Skin epidermis (tissue), 12 donors: ENCODE results near the gene PLCB2.

Experiments used
- H3K27ac ChIP-seq, 21 experiments: fragments of 200-600 bp; sonication (generic) in 11 of 21; one replicate each; pipeline ENCODE4 v1.5.0; 2020; ENCODE audit warnings: mild to moderate bottlenecking in 3 of 21, inconsistent platforms in 2 of 21, moderate library complexity in 2 of 21
- H3K4me3 ChIP-seq, 7 experiments: fragments of 200-600 bp; sonication (generic) in 2 of 7; one replicate each; pipeline ENCODE4 v1.5.0; 2020; ENCODE audit warnings: inconsistent platforms in 2 of 7, mild to moderate bottlenecking in 2 of 7, moderate library complexity in 1 of 7

PLCB2 gene

DNA sequence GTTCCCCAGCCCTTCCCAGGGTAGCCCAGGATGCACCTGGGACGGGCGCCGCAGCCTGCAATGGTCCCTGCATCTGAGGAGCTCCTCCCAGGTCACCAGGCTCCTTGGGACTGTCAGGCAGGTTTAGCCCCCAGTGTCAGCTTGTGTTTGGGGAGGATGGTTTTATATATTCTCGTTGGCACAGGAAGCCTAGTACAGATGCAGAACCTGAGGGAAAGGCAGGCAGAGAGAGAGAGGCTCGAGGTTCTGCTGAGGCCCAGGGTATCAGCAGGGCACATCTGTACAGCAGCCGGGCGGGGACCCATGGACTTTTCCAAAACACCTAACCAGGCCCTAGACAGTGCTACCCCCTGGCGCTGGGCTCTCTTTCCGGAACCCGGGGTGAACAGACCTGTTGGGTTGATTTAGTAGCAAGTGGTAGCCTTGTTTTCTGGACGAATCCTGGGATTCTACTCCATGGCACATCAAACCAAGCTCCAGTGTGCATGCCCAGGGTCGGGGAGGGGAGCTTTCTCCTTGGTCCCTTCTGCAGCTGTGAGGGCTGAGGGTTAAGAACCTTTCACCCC lies 60.2 kb downstream of the PLCB2 start:
- H3K4me3 ChIP-seq, result no peak overlapping the region
- no peak overlapping the region for H3K27ac ChIP-seq

DNA sequence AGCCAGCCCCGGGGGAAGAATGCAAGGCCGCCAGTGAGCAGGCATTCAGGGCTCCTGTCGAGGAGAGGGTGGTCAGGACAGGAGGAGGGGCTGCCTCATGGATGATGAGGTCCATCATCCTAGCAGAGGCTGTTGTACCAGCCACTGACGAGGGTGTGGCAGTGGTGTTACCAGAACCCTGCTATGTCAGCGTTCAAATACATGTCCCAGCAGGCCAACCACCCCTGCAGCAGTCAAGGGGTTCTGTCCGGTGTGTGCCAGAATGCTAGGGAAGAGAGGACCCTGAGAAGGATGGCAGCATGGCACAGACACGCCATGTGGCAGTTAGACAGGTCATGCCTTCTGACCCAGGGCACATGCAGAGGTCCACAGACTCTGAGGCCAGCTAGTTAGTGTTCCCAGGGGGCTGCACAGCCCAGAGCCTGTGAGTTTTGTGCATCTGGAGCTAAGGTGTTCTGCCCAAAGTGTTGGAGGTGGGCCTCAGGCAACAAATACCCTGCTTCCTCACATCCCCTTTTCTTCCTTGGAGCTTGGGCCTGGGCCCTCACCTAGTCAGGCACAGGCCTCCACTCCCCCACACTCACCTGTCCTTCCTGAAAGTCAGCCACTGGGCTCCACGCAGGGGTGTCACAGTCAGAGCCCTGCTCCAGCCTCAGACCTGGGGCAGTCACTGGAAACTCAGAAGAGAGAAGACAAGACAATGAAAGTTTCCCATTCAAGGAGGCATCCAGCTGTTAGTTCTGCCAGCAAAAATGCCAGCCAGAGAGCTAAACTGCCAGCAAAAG lies 61.0 kb downstream of the PLCB2 start:
- no peak overlapping the region for H3K4me3 ChIP-seq
- peak overlapping the region in 1 of 21 experiments; percentile 29 for H3K27ac ChIP-seq

DNA sequence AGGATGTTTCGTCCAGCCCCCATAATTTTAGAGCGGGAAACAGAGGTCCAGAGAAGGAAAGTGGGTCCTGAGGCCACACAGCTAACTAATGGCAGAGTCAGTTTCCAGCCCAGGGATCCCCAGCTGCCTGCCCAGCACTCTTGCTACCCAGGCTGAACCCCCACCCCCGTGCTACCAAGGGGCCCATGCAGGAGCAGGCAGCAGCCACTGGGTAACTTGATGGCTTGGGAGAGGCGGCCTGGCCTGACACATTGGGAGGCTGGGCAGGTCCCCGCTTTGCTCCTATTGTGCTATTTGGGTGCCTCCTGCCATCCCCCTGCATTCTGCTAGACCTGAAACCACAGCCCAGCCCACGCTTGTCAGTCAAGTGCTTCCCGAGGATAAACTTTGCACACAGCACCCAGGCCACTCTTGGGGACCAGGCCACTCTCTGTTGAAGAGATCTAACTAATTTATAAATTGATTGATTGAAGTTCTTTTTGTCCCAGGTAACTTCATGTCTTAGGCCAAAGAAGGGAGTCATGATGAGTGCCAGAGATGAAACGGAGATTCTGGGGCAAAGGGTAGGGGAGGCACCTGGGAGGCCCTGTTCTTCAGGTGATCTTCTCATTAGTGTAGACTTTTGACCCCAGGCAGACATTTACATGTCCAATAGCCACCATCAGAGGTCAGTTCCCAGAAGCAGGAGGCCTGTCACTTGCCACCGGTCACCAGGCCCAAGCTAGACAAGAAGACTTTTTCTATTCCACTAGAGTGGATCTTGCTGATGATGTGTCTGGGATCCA lies 61.9 kb downstream of the PLCB2 start:
- H3K4me3 ChIP-seq, result no peak overlapping the region
- H3K27ac ChIP-seq, result peak overlapping the region in 3 of 21 experiments; percentile 18 to 50 (median 29)

DNA sequence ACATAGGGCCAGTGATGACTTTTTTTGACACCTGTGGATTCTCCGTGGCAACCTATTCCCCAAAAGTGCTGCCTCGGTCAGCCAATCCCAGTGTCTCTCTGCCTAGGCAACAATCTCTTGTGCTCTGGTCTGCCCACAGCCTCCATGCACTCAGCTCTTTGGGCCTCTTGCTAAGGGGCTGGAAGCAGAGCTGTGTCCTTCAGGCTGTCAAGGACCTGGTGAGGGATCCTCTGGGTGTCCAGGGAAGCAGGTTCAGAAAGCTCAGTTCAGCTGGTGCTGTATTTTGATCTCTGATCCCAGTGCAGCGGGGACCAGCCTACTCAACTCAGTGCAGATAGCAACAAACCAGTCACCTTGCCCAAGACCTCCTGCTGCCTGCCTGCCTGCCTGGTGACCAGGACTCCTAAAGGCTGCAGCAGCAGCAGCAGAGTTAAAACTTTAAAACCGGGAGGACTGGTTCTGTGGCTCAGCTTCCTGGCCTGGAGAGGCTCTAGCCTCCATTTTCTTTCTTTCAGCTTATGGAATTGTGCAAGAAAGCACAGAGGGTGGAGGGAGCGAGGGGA lies 62.7 kb downstream of the PLCB2 start:
- Histone ChIP-seq H3K27ac (peak overlapping the region in 10 of 21 experiments; percentile 23 to 51 (median 35)), H3K4me3 (no peak overlapping the region)

DNA sequence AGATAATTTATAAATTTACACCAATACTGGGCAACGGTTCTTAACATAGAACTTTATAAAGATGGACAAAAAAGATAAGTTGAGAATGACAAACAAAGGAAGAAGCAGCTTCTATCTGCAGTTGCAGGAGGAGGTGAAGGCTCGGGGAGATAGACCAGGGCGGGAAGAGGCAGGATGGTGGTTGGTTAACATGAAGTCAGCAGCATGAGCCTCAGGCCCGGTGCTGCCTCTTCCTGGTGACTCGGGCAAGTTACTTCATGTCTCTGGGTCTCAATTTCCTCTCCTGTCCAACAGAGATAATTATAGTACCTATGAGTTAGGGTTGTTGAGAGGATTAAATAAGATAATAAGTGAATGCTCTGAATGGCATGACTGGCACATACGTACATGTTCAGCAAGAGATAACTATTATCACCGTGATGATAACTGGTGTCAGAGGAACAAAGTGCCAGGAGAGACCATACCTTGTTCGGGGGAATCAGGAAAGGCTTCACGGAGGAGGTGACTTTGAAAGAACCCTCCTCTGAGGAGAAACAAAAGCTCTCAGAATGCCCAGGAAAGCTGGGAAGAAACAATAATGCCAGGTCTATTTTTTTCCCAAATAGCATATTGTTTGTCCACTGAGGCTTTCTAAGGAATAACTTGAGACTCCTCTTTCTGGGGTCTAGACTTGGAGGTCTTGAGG lies 64.5 kb downstream of the PLCB2 start:
- Histone ChIP-seq H3K4me3 (no peak overlapping the region), H3K27ac (peak overlapping the region in 3 of 21 experiments; percentile 11 to 23 (median 14))

DNA sequence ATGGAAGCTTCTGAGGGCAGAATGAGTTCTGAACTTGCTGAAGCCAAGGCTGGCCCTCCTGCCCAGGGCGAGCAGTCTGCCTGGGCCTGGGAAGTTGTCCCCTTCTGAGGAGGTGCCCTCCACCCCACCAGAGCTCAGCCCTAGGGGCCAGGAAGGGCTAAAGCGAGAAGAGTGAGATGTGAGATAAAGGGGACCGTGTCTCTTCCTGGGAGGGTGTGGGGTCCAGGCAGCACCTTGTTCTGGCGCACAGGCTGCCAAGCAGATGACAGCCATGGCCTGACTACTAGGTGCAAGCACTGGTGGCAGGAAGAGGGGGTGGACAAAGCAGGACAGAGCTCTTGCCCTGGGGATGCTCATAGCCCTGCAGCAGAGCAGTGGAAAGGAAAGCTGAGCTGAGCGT lies 65.1 kb downstream of the PLCB2 start:
- Histone ChIP-seq H3K4me3 (no peak overlapping the region), H3K27ac (peak overlapping the region in 2 of 21 experiments; percentile 8 to 30)

DNA sequence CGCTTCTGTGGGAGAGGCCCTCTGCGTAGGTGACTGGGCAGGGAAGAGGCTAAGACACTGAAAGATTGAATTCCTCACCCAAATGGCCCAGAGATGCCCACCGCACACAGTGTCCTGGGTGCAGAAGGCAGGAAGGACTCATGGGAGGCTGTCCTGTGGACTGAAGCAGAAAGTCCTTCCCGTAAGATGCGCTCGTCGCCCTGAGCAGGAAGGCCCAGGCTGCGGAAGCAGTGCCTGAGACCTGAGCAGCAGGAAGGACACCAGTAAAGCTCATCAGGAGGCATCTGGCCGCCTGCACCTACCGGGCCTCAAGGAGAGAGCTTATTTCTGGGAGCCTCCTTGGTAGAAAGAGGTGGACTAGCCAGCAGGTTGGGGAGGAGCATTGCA lies 65.5 kb downstream of the PLCB2 start:
- Histone ChIP-seq H3K27ac (peak overlapping the region in 4 of 21 experiments; percentile 8 to 76 (median 22)), H3K4me3 (no peak overlapping the region)

DNA sequence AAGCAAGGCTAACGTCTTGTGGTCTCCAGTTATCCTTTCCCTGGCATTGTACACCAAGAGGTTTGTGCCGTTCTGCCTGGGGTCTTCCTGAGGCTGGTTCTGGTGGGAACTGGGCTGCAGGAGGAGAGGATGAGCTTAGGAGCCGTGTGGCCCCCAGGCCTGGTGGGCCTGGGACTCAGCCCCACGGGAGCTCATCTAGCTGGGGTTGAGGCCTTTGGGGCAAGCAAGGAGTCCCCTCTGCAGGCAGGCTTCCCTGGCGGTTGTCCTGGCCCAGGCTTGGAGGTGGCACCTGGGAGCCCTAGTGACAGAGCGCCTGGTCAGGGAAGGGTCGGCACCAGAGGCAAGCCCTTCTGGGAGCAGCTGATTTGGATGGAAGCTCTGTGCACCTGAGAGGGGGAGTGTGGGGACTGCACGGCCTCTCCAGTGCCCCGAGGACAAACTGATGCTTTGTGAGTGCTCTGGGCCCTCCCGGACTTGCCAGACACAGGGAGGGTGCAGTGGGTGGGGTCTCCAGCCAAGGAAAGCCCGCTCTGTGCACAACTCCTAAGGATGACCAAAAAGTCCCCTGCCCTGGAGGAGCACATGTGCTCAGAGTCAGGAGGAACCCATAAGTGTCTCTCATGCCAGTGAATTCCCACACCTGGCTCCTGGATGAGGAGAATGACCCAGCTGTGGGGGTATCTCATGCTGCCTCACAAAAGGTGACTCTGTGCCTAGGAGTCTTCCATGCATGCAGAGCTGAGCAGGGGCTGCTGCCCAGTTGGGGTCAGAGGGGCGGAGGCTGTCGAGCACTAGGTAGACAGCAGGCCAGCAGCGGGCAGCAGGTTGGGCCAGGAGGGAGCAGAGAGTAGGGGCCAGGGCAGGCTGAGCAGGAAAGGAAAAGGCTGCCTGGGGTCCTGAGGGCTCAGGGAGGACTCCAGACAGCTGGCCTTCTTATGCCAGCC lies 66.2 kb downstream of the PLCB2 start:
- peak overlapping the region in 9 of 21 experiments; percentile 70 to 88 (median 81) for H3K27ac ChIP-seq
- peak overlapping the region in 5 of 7 experiments; percentile 12 to 44 (median 28) for H3K4me3 ChIP-seq

DNA sequence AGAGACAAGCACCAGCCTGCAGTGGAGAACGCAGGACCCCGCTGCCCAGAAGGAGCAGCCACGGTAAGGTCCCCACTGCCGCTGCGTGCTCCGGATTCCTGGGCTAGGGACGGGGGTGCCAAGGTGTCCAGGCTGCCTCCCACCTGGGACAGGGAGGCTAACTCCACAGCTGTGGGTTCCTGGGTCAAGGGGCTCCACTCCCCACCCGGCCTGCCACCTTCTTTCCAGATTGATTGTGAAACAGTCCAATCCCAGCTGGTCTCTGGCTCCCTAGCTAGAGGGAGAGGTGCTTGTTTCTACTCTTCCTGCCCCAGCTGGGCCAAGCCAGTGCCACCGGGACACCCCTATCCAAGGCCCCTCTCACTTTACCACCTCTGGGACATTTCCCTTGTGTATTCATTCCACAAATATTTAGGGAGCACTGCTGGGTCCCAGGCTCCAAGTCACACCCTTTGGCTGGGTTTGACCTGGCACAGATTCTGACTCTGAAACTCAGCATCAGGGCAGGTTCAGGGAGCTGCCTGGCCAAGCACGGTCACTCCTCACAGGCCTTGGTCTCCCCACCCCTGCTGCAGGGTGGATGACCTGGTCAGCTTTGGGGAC lies 67.0 kb downstream of the PLCB2 start:
- peak overlapping the region; percentile 8 to 44 (median 28) for H3K4me3 ChIP-seq

DNA sequence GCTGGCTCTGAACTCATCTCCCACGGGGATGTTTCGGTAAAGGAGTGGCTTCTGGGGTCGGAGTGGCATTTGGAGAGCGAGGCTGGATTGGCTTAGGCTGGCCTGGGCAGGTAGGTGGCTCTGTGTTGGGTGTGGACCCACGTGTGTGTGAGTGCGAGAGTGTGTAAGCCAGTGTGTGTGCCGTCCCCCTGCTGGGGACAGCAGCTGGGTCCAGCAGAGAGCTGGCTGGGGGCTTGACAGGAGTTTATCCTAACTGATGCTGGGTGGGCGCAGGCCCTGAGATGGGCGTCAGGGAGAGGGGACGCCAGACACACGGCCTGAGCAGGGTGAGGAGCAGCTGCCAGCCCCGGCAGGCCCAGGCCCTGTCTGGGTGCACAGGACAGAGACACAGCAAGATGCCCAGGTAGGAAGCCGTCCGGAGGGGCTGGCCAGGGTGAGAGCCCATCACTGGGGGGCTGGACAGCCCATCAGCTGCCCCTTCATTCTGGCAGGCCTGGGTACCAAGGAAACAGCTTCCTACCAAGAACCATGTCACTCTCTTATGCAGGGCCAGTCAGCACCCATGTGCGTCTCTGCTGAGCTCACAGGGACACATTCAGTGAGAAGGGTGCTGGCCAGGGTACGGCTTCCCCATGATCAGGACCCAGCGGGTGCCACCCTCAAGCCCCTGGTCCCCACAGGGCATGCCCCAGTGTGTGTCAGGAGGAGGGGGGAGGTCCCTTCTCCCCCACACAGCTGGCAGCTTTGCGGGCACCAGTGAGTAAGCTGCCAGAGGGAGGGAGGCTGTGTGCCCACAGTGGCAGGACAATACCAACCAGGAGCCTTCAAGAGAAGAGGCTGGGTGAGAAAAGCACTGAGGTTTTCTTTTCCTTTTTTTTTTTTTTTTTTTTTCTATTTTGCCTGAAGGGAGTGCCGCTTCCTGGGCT lies 67.8 kb downstream of the PLCB2 start:
- Histone ChIP-seq H3K27ac (peak overlapping the region; percentile 20 to 88 (median 75)), H3K4me3 (peak overlapping the region; percentile 7 to 44 (median 28))

More for the DNA sequence above, 67.0 kb downstream of the PLCB2 start:
- H3K27ac ChIP-seq, result peak overlapping the region in 19 of 21 experiments; percentile 37 to 88 (median 76)

DNA sequence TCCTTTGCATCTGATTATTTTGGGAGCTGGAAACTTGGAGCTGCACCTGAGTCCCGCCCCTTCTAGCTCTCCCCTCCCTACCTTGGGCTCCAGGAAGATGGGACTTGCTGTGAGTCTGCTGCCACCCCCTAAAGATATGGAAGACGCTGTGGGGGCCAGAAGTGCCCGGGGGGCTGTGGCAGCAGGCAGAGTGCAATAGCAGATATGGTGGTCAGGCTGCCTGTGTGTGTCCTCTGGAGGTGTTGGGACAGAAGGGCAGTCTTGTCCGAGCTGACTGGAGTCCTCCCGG lies 68.4 kb downstream of the PLCB2 start:
- peak overlapping the region in 20 of 21 experiments; percentile 20 to 88 (median 76) for H3K27ac ChIP-seq
- H3K4me3 ChIP-seq, result peak overlapping the region; percentile 8 to 44 (median 28)

DNA sequence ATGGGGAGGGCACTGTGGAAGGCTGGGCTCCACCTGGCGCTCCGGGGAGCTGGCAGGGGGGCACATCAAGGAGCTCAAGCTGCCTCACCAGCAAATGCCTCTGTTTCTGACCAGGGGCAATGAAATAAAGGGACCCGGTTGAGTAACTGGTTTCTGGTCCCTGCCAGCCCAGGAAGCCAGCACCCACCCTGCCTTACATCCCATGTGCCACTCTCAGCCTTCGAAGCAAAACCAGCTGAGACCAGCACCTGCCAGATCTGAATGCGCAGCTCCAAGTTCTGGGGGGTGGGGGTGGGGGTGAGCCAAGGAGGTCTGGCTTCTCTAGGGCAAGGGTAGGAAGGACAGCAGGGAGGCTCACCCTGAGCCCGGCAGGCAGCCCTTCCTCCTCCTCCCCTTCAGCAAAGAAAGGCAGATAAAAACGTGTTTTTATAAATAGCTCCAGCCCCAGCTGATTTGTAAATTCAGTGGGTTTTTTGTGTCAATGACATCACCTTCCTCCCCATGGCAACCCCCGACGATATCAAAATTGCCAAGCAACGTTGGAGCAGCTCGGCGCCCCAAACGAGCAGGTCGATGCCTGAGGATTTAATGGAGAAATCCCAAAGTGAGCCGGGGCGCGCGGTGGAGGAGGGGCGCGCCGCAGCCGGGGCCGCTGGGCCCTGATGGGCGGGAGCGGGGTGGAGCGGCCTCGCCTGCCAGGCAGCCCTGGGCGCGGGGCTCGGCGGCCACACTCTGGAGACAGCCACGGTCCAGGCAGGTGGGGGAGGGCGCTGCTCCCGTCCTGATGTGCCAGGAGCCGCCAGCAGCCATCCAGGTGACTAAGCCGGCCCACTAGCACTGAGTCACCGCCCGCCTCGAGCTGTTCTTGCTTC lies 69.0 kb downstream of the PLCB2 start, which contains the start of gene PAK6:
PAK6 (plus strand) TSS at position 532 of the 872 bp plus-strand sequence. CDS start 25,723 bp downstream, outside the sequence.
- peak within 1 kb of the TSS; percentile 8 to 44 (median 28) for H3K4me3 ChIP-seq
- peak within 1 kb of the TSS; percentile 20 to 88 (median 75) for H3K27ac ChIP-seq
